ENCODE results near the gene MRPS2.
"Not testable (repeated sequence)": the region's sequence is repeated elsewhere in the genome, so short reads cannot be mapped to it uniquely, and the experiment has no call there.

DNA sequence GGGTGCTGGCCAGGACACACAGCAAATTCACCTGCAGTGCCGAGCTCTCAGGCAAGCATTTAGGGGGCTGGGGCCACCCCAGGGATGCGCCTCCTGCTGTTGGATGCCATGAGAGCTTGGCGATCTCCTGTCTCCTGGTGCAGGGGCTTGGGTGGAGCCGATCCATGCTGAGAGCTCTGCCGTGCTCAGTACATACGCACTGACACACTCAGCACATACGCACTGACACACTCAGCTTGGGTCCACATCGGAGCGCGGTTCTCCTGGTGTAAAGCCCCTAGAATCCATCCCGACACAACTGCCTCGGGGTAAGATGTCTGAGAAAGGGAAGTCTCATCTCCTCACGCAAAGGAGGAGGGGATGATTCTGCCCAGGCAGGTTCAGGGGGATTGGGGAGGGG is 35.1 kb downstream of the MRPS2 start:
- TF ChIP-seq, protein P1, sequence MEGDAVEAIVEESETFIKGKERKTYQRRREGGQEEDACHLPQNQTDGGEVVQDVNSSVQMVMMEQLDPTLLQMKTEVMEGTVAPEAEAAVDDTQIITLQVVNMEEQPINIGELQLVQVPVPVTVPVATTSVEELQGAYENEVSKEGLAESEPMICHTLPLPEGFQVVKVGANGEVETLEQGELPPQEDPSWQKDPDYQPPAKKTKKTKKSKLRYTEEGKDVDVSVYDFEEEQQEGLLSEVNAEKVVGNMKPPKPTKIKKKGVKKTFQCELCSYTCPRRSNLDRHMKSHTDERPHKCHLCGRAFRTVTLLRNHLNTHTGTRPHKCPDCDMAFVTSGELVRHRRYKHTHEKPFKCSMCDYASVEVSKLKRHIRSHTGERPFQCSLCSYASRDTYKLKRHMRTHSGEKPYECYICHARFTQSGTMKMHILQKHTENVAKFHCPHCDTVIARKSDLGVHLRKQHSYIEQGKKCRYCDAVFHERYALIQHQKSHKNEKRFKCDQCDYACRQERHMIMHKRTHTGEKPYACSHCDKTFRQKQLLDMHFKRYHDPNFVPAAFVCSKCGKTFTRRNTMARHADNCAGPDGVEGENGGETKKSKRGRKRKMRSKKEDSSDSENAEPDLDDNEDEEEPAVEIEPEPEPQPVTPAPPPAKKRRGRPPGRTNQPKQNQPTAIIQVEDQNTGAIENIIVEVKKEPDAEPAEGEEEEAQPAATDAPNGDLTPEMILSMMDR (conservative IDR thresholded peaks at IDR 0.05; ENCODE audit: low read depth, low read length): not testable (repeated sequence)
- TF ChIP-seq EZH2phosphoT487 (IDR thresholded peaks at IDR 0.05; ENCODE audit: borderline replicate concordance, low read length): not testable (repeated sequence)
